K562 (cell line): ENCODE results near the gene ST6GALNAC2.

Source experiments
- CREB1 ChIP-seq, 2 experiments: sonication (generic) in 1 of 2; formaldehyde crosslinking in 1 of 2; IDR thresholded peaks; 2 replicates each; pipeline versions ENCODE4 v1.6.1 to v1.8.0; 2012 to 2022; ENCODE audit warnings: inconsistent platforms in 1 of 2, mild to moderate bottlenecking in 1 of 2, missing genetic modification reagents in 1 of 2, moderate library complexity in 1 of 2
- DEAF1 ChIP-seq: fragments of 450-650 bp; formaldehyde crosslinking; IDR thresholded peaks from 2 replicates; pipeline ENCODE4 v1.4.0; 2020; ENCODE audit warnings: mild to moderate bottlenecking, moderate library complexity
- FOXJ3 ChIP-seq: sonication (generic); formaldehyde crosslinking; IDR thresholded peaks from 2 replicates; pipeline ENCODE4 v1.4.0; 2020; ENCODE audit warnings: mild to moderate bottlenecking, missing genetic modification reagents
- GTF3C2 ChIP-seq: IDR thresholded peaks from 3 replicates; pipeline ENCODE4 v1.6.1; 2011; ENCODE audit warnings: borderline replicate concordance, mild to moderate bottlenecking, moderate library complexity; ENCODE audit not compliant: insufficient read length; ENCODE audit errors: extremely low read depth
- HMG20A ChIP-seq: fragments of 450-650 bp; formaldehyde crosslinking; conservative IDR thresholded peaks from 2 replicates; pipeline ENCODE4 v1.4.0; 2020; ENCODE audit warnings: mild to moderate bottlenecking, mixed read lengths
- KDM2B ChIP-seq: fragments of 250-450 bp; sonication (Bioruptor Pico); IDR thresholded peaks from 2 replicates; pipeline ENCODE4 v1.8.0; 2021; ENCODE audit warnings: mild to moderate bottlenecking, moderate library complexity
- L3MBTL2 ChIP-seq: fragments of 450-650 bp; IDR thresholded peaks from 2 replicates; pipeline ENCODE4 v1.6.1; 2016; ENCODE audit warnings: mild to moderate bottlenecking, moderate library complexity
- MYC ChIP-seq, 2 experiments: fragments of 250-450 bp in 1 of 2; sonication (Bioruptor Pico) in 1 of 2; IDR thresholded peaks; 2 replicates each; pipeline versions ENCODE4 v1.5.1 to v1.6.1; 2012 to 2021; ENCODE audit warnings: low read depth in 2 of 2, borderline replicate concordance in 1 of 2, improper control_type of control experiment in 1 of 2, low read length in 1 of 2, mild to moderate bottlenecking in 1 of 2, moderate library complexity in 1 of 2
- POLR2A ChIP-seq: fragments of 450-650 bp; conservative IDR thresholded peaks from 2 replicates; pipeline ENCODE4 v1.6.1; 2016
- SRSF1 ChIP-seq: fragments of 200-400 bp; formaldehyde crosslinking; IDR thresholded peaks from 2 replicates; pipeline ENCODE4 v1.6.1; 2017; ENCODE audit warnings: mild to moderate bottlenecking, low read depth, low read length, moderate library complexity
- TRIM24 ChIP-seq, 2 experiments: fragments of 450-650 bp; IDR thresholded peaks; 2 replicates each; pipeline ENCODE4 v1.6.1; 2016
- ZBTB2 ChIP-seq: fragments of 450-650 bp; IDR thresholded peaks from 2 replicates; pipeline ENCODE4 v1.6.1; 2016; ENCODE audit warnings: antibody characterized with exemption
- ZNF217 ChIP-seq: sonication (generic); formaldehyde crosslinking; IDR thresholded peaks from 2 replicates; pipeline ENCODE4 v1.8.0; 2022; ENCODE audit warnings: mild to moderate bottlenecking, missing genetic modification reagents
- ZZZ3 ChIP-seq: fragments of 450-650 bp; IDR thresholded peaks from 2 replicates; pipeline ENCODE4 v1.6.1; 2016; ENCODE audit warnings: antibody characterized with exemption, mild to moderate bottlenecking, moderate library complexity

GRCh38 chr17:76528156-76528527 is 57.5 kb downstream of the ST6GALNAC2 start:
- TF ChIP-seq L3MBTL2 (no peak), DEAF1 (CRISPR knock-in tag) (no peak), ZNF217 (CRISPR knock-in tag) (no peak), FOXJ3 (CRISPR knock-in tag) (no peak), GTF3C2 (no peak), ZBTB2 (no peak), ZZZ3 (no peak), TRIM24 (IDR thresholded peaks at IDR 0.05) (no peak), MYC (IDR thresholded peaks at IDR 0.05; ENCODE audit: low read depth, low read length) (no peak), MYC (CRISPR knock-in tag; IDR thresholded peaks at IDR 0.05; ENCODE audit: borderline replicate concordance, low read depth) (no peak), CREB1 (IDR thresholded peaks at IDR 0.05) (no peak), CREB1 (CRISPR knock-in tag; IDR thresholded peaks at IDR 0.05) (no peak), POLR2A (no peak), SRSF1 (no peak), KDM2B (no peak), HMG20A (CRISPR knock-in tag) (no peak)
